ENCODE measurements around the gene KRTCAP2.

The KRTCAP2 gene

DNA sequence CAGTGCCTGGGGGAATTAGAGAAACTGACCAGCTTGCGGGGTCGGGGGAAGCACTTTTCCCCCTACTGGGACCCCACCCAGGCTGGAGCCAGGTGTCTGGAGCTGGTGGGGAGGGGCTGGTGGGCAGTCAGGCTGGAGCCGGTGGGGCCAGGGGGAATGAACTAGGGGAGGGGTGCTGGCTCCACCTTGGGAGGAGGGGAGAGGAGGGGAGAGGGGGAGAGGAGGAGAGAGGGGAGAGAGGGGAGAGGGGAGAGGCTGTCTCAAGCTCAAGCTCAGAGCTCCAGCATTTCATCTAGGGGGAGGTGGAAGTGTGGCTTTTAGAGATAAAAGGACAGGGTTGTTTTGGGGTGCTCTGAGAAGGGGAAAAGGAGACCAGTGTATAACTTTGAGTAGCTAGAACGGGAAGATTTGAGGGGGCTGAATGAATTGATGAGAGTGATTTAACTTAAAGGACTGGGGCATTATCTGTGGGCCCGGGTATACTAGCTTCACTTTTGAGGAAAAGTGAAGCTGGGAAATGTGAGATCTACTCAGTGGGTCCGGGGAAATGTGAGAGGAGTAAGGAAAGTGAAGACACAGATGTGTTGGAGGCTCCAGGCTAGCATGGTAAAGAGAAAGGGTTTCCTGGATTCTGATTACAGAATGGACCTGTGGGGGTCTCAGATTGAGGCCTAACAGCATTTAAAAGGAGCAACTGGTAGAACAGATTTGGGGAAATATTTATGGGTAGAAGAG lies 42.7 kb downstream of the KRTCAP2 start:
- no peak for DNase-seq

DNA sequence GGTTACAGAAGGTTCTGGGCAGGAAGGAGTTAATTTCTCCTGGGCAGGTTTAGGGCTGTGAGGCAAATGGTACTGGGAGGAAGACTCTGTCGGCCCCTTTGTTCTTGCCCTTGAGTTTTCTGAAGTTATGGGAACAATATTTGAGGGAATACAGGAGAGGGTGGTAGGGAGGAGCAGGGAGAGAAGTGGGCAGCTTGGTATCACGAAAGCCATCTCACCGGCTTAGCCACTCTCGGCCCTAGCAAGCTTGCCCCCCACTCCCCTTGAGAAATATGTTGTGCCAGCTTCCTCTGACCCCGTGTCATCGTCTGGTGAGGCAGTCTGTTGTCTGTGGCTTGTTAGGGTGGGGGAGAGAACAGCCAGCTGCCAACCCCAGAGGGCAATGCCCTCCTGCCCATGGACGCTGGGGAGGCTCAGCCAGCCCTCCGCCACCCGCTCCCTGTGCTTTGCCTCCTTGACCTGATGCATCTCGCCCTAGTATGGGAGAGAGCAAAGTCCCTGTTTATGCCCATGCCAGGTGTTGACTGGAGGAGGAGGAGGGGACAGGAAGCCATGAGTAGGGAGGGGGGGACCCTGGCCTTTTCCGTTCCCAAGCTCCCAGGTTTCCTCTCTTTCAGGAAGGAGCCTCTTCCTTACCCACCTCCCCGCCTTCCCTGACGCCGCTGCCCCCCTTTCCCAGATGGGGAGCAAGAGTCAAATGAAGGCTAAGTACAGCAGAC lies 44.2 kb downstream of the KRTCAP2 start:
- DNase-seq = no peak

DNA sequence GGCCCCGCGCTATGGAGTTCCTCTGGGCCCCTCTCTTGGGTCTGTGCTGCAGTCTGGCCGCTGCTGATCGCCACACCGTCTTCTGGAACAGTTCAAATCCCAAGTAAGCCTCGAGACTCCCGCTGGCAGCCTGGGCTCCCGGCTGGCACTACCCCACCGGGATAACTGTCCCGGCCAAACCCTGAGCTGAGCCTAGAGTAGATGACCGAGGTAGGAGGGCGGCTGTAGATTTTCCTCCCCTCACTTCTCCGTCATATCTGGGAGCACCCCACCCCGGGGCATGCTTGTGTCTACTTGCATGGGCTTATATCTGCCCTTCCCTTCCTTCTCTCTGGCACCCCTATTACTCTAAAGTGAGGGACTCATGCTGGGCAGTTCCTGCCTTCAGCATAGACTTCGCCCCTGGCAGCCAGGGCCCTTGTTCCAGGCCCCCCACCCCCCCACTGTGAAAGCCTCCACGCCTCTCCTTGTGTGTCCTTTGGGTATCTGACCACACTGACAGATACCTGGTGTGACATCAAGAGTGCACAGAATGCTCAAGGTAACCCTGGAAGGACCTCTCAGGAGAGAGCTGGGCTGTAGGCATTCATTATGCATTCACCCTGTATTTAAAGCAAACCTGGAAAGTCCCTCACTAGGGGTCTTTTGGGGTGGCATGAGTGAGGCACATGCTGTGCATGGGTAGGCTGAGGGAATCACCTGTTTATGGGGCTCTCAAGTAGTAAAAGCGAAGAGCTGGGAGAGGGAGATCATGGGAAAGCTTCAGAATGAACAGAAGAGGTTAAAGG lies 44.9 kb downstream of the KRTCAP2 start:
- no peak for DNase-seq

DNA sequence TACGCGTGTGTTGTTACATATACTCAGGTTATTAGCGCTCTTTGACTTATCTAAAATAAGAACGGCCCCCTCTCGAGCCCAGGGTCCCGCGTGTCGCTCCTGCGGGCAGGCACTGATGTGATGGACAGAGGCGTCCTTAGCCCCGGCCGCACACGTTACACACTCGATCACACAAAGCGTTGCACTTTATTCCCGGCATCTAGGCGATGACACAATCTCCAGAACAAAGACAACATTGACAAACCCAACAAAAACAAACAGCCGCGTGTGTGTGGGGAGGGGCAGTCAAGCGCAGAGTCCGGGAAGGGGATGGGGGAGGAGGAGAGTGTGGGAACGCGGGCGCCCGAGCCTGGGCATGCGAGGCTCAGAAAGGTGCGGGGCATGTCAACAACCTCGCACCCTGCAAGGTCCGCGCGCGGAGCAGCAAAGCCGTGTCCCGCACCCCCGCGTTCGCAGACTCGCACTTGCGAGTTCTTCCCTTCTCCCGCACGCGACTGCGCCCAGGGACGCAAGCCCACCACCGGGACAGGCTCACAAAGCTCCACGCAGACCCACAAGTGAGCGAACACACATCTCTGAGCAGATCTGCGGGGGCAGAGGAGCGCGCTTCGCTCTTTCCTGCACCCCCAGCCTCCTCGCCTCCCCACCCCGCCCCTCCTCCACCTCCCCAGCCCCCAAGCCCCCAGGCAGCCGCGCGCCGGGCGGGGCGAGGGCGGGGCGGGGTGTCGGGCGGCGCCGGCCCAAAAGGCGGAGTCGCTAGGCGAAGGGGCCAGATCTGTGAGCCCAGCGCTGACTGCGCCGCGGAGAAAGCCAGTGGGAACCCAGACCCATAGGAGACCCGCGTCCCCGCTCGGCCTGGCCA lies 45.8 kb downstream of the KRTCAP2 start, which contains the start of gene EFNA1:
Gene EFNA1 (plus strand): TSS at position 772 of the 862 bp plus-strand sequence. CDS start 102 bp downstream, outside the sequence.
- DNase-seq = no peak

DNA sequence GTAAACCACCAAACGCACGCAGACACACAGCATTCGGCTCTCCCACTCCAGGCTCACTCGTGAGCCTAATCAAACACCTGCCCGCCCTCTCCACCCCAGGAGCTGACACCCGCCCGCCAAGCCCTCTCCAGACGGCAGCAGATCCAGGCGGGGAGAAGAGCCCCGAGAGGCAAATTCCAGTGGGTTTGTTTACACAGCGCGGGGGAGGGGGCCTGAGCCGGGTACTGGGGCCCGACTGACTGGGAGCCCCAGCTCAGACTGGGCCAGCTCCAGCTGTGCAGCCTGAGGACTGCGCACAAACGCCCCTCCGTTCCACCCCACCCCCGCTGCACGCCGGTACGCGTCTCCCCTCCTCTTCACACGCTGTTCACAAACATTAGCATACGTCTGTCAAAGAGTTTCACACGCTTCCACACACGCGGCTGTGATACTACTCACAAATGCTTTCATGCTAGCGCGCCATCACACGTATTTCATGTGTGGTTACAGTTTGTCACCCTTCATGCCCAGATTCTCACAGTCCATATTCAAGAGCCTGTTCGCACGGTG lies 46.5 kb downstream of the KRTCAP2 start:
- DNase-seq = no peak

DNA sequence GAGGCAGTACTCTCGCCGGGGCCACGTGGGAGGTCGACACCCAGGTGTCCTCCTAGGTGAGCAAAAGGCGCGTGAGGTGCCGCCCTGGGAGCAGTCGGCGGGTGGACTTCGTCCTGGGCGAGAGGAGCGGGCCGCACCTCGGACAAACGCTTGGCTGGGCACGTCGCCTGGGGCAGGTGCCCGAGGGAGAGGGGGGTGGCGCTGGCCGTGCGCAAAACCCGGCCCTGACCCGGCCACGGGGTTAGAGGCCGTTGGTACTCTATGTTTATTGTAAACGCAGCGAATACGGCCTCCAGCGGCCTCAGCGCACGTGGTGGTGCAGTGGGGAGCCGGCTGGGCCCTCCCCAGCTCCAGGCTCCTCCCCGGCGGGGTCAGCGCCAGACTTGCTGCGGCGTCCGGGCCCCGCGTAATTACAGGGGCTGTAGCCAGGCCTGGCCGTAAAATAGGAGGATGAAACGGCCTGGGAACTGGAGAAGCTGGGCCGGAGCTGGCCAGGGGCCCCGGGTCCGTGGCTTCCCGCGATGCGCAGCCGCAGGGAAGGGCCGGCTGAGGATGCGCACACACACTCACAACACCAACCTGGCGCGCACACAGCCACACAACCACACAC lies 47.1 kb downstream of the KRTCAP2 start:
- DNase-seq = no peak

DNA sequence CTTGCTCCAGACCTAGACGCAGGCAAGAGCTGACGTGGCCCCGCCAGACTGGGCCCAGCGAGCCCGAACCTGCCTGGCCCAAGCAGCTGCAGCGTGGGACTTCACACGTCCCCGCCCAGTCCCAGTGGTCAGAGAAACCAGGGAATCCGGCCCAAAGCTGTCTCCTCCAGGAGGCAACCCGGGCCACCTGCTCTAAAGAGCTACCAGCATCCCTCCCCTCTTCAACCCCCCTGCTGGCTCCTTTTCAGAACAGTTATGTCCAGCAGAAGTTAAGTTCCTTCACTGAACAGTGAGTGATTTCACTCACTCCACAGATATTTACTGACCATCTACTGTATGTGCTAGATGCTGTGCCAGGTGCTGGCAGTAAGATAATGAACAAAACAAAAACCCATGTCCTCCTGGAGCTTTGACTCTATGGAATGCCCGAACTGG lies 47.6 kb downstream of the KRTCAP2 start:
- no peak for DNase-seq

DNA sequence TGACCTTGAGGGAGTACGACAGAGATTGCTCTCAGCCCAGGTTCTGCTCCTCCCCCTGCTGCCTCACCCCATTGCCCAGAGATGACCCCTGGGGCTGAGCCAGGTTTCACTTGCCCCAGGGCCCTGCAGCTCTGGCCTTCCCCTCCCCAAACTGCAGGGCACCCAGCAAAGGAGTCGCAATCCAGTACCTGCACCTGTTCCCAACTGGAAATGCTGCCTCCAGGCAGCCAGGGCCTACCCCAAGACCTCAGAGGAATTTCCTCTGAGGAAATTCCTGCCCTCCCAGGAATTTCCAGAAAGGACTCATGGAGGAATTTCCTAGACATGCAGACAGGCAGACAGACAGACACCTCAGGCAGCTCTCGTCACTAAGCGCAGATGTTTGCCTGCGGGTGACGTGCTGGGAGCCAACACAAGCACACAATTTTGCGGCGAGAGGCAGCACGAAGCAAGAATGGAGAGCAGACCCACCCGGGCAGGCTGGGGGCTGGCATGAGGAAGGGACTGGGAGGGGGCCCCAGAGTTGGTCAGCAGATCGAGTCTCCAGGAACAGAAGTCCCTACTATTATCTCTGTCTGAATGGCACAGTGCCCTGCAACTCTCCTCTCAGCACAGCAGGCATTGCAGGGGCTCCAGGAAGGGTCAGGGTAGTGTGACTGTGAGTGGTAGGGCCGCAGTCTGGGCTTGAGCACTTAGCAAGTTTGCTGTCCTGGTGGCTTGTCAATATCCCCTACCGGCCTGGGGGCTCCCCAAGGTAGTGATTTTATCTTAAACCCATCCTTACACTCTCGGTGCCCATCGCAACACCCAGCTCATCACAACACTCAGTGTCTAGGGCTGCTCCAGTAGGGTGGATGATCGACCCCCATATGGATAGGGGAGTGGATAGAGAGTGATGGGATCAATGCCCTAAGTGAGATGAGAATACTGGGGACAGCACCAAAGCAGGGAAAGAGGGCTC lies 48.3 kb downstream of the KRTCAP2 start:
- DNase-seq = no peak

DNA sequence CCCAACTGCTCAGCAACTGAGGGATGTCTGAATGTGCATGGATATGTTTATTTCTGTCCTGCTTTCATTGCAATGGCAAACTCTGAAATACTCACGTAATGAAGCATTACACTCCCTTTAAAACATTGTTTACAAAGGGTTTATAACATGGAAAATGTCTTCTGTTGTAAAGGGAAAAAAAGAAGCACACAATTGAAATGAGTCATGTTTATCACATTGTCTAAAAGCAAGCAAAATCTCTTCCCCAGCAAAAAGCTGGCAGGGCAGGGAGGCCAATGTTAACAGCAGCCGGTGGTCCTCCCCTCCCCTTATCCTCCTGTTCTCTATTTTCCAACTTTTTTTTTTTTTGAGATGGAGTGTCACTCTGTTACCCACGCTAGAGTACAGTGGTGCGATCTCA lies 49.3 kb downstream of the KRTCAP2 start:
- DNase-seq = no peak

DNA sequence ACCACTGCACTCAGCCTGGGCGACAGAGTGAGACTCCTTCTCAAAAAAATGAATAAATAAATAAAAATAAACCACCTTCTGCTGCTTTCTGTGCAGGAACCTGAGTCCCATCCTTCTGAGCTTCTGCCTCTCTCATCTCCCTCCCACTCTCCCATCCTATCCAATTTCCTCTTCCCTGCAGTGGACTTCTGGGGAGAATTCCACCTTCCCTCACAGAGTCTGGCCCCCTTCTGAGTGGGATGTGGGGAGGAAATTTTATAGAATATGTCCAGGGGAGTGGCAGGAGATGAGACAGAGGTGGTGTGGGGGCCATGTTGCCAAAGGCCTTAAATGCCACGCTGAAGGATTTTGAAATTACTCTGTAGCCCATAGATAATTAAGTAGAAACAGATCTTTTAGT lies 50.8 kb downstream of the KRTCAP2 start:
- no peak for DNase-seq

DNA sequence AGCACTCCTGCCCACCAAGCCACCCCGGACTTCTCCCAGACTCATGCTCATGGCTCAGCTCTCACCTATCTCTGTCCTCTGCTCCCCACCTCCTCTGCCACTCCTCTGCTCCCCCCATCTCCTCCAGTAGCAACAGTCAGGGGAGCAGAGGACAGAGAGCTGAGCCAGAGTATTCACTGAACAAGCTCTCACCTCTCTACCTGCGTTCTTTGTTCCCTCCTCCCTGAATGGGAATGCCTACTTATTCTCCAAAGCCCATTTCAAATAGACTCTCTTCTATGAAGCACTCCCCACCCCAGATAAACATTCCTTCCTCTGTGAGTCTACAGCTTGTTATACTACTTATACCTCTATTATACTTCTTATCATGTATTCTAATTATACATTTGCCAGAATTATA lies 51.9 kb downstream of the KRTCAP2 start:
- no peak for DNase-seq

DNA sequence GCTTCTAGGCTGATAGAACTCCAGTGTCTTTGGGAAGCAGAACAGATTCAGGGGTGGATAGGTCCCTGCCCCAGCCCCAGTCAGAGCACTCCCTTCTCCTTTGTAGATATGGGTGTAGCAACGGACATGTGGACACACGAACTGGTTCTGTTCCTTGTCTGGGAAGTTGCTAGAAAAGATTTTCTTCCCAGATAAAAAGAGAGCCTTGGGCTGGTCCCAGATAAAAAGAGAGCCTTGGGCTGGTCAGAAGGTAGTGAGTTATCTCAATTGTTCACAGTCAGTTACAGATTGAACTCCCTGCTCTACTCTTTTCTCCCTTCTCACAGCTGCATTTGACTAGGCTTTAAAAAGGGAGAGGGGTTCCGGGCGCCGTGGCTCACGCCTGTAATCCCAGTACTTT lies 52.9 kb downstream of the KRTCAP2 start:
- no peak for DNase-seq
